NOMO-1 (cell line): ENCODE data around the gene ACTBL2.

ENCODE experiments used
- DNase-seq, 2 experiments: peaks; one replicate each; lab custom pipeline; 2025; ENCODE audit not compliant: unreplicated experiment in 2 of 2; lab: John Stamatoyannopoulos, UW

ACTBL2 gene

GRCh38 chr5:57450991-57451876 is 31.4 kb downstream of the ACTBL2 start:
- DNase-seq = peak in 1 of 2 experiments; percentile 4

- DNase-seq = no peak
Measured at GRCh38 chr5:57448751-57449150, 33.9 kb downstream of the ACTBL2 start.

DNA sequence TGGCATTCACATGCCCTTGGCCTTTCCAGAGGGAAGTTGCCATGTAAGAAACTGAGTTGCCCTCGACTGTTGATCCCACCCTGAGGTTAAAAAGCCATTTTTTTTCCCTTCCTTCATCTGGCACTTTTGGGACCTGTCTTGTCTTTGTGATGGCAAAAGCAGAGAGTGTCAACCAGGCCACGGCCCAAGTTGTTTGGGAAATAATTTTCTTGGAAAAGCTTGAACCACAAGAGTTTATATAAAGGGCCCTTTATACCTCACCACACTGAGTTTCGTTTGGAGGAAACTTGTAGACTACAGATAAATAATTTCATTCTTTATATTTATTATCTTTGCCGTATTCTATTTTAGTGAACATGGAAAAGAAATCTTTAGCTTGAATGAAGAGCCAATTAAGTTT is 34.3 kb downstream of the ACTBL2 start:
- no peak for DNase-seq

- no peak for DNase-seq
Measured at GRCh38 chr5:57447658-57448057, 35.0 kb downstream of the ACTBL2 start.

DNA sequence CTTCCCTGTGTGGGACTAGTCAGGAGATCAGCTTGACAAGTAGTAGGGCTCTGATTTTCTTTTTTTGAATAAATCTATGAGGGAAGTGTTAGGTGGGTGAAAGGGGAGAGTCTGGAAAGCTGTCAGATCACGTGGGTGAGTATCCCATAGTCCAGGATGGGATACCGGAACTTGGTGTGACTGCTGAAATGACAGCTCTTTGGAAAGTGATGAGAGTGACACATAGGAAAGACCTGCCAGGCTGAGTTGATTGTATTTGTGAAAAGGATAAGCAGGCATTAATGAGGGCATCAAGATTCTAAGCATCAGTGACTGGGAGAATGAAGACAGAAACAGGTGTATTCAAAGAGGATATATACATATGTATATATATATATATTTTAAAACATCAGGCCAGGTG is 35.6 kb downstream of the ACTBL2 start:
- no peak for DNase-seq

DNA sequence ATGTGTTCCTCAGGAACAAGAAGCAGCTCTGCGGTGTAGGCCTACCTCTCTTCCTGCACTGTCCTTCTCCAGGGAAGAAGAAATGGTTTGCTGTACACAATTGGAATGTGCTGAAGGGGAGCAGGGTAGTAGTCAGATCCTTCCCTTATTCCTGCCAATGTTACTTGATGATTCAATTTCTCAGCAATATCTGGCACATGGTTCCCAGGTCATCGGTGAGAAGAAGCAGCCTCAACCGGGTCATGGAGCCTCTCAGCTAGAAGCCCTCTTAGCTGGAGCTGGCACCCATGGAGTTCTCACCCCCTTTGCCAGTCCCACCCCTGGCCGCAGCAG is 36.9 kb downstream of the ACTBL2 start:
- DNase-seq = no peak

GRCh38 chr5:57445006-57445704 is 37.5 kb downstream of the ACTBL2 start:
- no peak for DNase-seq

DNA sequence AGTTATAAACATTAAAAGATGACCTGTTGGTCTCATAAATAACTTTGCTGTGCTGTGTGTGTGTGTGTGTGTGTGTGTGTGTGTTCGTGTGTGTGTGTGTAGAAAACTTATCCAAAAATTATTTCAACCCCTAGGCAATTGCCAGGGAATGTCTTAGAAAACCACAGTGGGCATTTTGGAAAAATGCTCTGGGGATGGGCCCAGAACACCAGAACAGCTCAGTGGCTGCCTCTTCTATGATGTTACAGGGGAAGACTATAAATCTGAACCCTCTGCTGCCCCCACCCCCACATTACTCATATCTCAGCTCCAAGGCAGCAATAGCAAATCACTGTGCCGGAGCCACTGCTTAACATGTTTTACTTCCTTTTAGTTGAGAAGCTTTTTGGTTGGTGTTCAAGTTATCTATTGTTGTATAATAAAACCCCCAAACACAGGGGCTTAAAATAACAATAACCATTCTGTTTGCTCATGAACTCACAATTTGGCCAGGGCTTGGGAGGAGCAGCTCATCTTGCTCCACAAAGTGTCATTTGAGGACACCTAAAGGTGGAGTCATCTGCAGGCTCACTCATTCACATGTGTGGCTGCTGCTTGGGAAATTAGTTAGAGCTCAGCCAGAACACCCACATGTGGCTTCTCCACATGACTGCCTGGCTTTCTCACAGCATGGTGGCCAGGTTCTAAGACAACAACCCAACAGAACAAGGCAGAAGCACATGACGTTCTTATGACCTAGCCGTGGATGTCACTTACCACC is 40.4 kb downstream of the ACTBL2 start:
- no peak for DNase-seq

GRCh38 chr5:57441557-57441956 is 41.1 kb downstream of the ACTBL2 start:
- DNase-seq = no peak

DNA sequence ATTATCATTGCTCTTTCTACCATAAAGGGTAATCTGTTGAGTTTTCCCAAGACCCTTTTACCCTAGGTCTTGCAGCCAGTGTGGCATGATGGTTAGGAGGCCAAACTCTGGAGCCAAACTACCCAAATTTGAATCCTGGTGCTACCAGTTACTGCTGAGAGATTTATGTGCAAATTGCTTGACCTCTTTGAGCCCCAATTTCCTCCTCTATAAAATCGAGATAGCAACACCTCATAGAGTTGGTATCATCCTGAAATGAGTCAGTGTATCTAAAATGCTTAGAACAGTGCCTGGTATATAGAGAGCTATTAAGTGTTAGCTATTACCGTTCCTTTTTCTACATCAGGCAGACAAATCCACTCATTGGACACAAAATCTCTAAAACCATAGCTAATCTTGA is 43.0 kb downstream of the ACTBL2 start:
- no peak for DNase-seq

GRCh38 chr5:57437976-57438805 is 44.4 kb downstream of the ACTBL2 start:
- DNase-seq = no peak

- DNase-seq = no peak
Measured at GRCh38 chr5:57436586-57436985, 46.0 kb downstream of the ACTBL2 start.

DNA sequence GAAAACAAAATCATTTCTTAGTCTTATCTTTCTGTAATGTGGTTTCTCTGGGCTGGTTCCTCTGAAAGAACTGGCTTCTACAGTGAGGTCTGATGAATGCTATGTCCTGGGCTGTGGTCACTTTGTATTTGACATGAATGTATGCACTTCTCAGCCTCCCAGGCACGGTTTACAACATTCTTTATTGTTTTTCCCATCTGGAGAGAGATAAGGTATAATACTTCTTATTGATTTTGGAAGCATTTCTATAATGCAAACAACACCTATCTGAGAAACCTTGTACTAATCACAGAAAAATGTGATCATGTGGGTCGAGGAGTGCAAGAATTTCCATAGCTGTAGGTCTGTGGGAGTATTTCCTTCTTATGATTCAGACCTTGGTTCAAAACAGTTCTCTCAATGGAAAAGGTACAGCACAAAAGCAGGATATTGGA is 46.9 kb downstream of the ACTBL2 start:
- DNase-seq = no peak

- DNase-seq = no peak
Measured at GRCh38 chr5:57434683-57435082, 47.9 kb downstream of the ACTBL2 start.

GRCh38 chr5:57434227-57434640 is 48.4 kb downstream of the ACTBL2 start:
- no peak for DNase-seq

- no peak for DNase-seq
Measured at GRCh38 chr5:57432876-57433275, 49.7 kb downstream of the ACTBL2 start.

GRCh38 chr5:57431759-57432158 is 50.9 kb downstream of the ACTBL2 start:
- DNase-seq = no peak
